Lower leg skin (tissue), 3 donors: ENCODE measurements around the gene HSPBP1.

Experiments used
- CTCF ChIP-seq, 3 donors: fragments of 450-650 bp; IDR thresholded peaks; one replicate each; pipeline ENCODE4 v1.5.1; 2016; ENCODE audit warnings: antibody characterized with exemption in 3 of 3, mild to moderate bottlenecking in 3 of 3, moderate library complexity in 2 of 3
- POLR2A ChIP-seq, 2 donors: fragments of 450-650 bp; IDR thresholded peaks; one replicate each; pipeline ENCODE4 v1.6.1; 2016 to 2017; ENCODE audit warnings: antibody characterized with exemption in 2 of 2, mild to moderate bottlenecking in 1 of 2, moderate library complexity in 1 of 2

- no peak for TF ChIP-seq CTCF (IDR thresholded peaks at IDR 0.05)
- no peak for TF ChIP-seq POLR2A (IDR thresholded peaks at IDR 0.05)
Observed at GRCh38 chr19:55273978-55274707, 5.8 kb downstream of the HSPBP1 start.
